OCI-M2 (cell line): ENCODE results near the gene ARHGEF25.
"Not testable (repeated sequence)": the region's sequence is repeated elsewhere in the genome, so short reads cannot be mapped to it uniquely, and the experiment has no call there.

Experiments used
- DNase-seq: peaks from one replicate; lab custom pipeline; 2025; ENCODE audit not compliant: unreplicated experiment; lab: John Stamatoyannopoulos, UW

The ARHGEF25 gene

GRCh38 chr12:57585156-57585555 is 26.1 kb upstream of the ARHGEF25 start:
- no peak for DNase-seq

- no peak for DNase-seq
Observed at GRCh38 chr12:57586128-57586527, 25.1 kb upstream of the ARHGEF25 start.

GRCh38 chr12:57586832-57587429 is 24.3 kb upstream of the ARHGEF25 start:
- no peak for DNase-seq

DNA sequence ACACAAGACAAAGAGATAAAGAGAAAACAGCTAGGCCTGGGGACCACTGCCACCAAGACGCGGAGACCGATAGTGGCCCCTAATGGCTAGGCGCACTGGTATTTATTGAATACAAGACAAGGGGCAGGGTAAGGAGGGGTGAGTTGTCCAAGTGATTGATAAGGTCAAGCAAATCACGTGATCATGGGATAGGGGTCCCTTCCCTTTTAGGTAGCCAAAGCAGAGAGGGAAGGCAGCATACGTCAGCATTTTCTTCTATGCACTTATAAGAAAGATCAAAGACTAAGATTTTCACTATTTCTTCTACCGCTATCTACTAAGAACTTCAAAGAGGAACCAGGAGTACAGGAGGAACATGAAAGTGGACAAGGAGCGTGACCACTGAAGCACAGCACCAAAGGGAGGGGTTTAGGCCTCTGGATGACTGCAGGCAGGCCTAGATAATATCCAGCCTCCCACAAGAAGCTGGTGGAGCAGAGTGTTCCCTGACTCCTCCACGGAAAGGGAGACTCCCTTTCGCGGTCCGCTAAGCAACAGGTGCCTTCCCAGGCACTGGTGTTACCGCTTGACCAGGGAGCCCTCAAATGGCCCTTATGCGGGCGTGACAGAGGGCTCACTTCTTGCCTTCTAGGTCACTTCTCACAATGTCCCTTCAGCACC is 22.2 kb upstream of the ARHGEF25 start:
- DNase-seq = not testable (repeated sequence)

- no peak for DNase-seq
Observed at GRCh38 chr12:57590479-57590863, 20.8 kb upstream of the ARHGEF25 start.

GRCh38 chr12:57590864-57591781 is 20.1 kb upstream of the ARHGEF25 start, which contains the start of gene PIP4K2C:
PIP4K2C (plus strand) TSS chr12:57591192; CDS start chr12:57591290, 98 bp downstream.
- DNase-seq = peak; percentile 23

DNA sequence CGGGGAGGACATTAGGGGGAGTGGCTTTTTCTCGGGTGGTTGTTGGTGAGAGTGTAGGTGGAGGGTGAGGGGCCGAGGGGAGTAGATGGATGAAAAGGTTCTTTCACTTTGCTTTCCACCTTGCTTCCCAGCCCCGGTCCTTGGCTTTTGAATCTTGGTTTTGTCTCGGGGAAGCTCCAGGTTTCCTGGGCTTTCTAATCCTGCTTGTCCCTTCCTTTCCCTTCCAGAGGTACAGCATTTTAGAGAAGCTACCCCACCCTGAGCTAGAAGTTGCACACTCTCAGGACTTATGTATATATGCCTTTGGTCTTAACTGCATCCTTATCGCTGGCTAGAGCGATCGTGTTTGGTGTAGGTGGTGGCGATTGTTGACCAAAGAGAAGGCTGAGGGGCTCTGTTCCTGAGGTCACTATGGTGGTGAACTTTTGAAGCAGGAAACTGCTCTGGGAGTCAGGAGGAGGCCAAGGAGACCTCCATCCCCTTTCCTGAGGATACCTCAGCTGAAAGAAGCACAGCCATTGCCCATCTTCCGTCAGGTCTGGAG is 19.4 kb upstream of the ARHGEF25 start:
- no peak for DNase-seq

GRCh38 chr12:57592551-57593165 is 18.6 kb upstream of the ARHGEF25 start:
- DNase-seq = no peak

- no peak for DNase-seq
Observed at GRCh38 chr12:57593187-57593586, 18.0 kb upstream of the ARHGEF25 start.

DNA sequence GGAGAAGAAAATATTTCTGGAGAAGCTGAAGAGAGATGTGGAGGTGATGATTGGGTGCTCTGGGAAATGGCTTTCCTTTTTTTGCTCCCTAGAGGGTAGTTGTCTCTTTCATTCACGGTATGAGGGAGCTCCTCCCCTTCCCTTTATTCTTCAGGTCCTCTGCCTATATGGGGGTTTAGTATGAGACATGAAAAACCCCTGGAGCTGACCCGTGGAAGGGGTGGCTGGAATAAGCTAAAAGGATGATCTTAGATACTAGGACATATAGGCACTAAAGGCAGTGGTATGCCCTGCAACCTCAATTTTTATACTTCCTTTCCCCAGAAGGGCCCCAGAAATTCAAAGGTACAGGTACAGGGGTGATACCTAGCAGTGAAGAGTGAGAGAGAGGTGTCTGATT is 10.8 kb upstream of the ARHGEF25 start:
- DNase-seq = no peak

- DNase-seq = no peak
Observed at GRCh38 chr12:57602544-57602943, 8.7 kb upstream of the ARHGEF25 start.

DNA sequence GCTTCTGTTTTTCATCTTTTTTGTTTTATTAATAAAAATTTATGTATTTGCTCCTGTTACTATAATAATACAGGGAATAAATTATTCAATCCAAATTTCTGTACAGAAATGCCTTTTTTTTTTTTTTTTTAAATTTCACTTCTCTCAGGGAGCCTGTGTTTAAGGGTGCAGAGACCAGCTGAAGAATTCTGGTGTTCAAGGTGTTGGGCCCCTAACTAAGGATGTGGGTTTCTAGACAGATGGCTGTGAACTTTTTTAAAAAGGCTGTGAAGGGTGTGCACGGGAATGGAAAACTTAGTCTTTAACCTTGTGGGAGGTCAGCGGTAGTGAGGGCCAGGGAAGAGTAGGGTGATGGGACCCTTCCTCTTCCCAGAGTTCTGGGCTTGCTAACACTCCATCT is 7.9 kb upstream of the ARHGEF25 start:
- DNase-seq = no peak

DNA sequence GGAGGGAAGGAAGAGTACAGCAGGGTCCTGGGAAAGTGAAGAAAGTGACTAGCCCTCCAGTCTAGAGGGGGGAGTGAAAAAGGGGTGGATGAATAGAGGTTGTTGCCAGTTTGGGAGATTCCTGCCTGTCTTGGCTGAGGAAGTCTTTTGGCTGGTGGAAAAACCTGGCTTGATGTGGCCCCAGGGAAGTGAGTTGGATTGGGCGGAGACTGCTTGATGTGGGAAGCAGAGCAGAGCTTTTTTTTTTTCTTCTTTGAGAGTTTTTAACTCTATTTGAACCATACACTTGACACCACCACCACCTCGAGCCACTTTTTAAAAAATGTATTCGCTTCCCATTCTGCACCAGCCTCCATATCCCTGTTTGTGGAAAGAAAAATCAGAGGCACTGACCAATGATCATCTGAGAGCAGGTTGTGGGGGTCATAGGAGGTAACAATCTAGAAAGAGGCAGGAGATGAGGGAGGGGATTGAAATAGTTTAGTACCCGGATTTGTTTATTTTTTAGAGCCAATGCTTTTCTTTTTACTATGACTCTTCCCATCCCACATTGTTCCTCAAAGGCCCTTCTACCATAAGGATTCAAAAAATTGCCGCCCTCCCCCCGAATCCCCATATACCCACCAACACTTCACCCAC is 7.3 kb upstream of the ARHGEF25 start:
- DNase-seq = no peak

GRCh38 chr12:57604454-57604991 is 6.7 kb upstream of the ARHGEF25 start, which contains the start of gene DTX3:
DTX3 (plus strand) TSS chr12:57604824; CDS start chr12:57606518, 1,694 bp downstream.
- DNase-seq = no peak

DNA sequence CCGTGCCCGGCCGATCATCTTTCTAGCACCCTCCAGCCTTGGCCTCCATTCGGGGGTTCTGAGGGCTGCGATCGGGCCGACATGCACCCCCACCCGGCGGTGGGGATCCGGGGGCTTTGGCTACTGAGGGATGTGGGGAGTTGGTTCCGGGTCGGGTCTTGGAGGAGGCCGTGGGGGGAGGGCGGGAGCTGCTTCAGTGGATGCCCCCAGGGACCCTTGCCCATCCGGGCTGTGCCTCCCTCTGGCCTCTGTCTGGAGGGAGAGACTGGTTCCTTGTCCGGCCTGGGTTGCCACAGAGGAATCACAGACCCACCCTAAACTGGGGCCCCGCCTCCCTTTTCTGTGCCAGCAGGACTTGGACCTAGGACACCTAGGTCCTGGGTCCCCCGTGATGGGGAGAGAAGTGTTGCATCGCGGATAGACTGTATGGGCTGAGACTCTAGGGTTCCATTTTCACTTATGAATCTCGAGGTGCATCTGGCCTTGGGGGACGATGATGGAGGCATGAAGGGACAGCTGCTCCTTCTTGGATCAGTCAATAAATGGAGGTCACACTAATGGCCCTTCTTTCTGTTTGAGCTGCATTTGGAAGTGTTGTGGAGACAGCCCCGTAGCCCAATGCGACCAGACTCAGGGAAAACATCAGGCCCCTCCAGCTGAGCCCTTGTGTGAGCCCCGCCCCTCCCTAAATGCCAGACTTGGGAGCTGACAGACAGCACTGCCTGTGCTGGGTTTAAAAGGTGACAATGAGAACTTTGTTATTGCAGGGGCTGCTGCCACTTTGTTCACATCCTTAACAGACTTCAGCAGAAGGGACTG is 6.0 kb upstream of the ARHGEF25 start:
- DNase-seq = no peak

DNA sequence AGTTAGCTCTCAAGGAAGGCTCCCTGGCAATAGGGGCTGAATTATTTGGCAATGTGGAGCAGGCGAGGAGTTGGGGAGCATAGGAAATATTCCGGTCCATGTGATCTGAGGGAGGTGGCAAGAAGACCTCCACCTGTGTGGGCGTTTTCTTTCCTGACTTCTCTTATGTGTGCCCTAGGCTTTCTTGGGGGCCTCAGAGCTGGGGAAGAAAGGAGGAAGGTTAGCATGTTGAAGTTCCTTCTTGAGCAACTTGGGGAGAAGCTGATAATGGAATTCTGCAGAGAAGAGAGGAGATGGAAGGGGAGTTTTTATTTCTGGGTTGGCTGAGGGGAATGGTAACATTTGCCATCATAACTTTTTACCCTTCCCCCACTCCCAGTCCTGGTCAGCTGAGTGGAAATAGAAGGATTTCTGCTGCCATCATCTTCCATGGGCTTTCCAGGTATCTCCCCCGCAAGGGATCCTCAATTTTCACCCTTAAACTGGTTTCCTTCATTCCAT is 5.4 kb upstream of the ARHGEF25 start:
- DNase-seq = no peak

DNA sequence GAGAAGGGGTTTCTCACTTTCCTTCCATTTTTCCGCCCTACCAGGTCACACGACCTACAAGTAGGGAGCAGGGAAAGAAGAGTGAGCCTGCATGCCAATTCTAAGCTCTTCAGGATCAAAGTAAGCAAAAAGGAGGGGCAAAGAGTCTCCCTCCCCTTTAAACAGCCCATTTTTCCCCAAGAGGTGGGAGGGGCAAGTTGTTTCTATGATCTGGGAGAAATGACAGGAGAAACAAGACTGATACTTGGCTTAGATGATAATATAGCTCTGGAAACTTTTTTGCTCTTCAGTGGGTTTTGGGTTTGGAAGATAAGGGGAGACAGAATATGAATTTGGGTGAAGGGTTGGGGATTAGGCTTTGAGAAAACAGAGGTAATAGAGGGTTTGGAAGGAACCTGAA is 4.8 kb upstream of the ARHGEF25 start:
- DNase-seq = no peak

DNA sequence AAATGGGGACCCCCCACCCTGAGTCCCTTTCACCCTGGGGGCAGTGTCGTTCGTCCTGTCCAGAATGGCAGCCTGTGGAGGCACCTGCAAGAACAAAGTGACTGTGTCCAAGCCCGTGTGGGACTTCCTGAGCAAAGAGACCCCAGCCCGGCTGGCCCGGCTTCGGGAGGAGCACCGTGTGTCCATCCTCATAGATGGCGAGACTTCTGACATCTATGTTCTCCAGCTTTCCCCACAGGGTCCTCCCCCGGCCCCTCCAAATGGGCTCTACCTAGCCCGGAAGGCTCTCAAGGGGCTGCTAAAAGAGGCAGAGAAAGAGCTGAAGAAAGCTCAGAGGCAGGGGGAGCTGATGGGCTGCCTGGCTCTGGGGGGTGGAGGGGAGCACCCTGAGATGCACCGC is 4.4 kb upstream of the ARHGEF25 start:
- no peak for DNase-seq

GRCh38 chr12:57607958-57608663 is 3.1 kb upstream of the ARHGEF25 start:
- DNase-seq = no peak
